ENCODE measurements around the gene JOSD2.

Gene JOSD2, protein sequence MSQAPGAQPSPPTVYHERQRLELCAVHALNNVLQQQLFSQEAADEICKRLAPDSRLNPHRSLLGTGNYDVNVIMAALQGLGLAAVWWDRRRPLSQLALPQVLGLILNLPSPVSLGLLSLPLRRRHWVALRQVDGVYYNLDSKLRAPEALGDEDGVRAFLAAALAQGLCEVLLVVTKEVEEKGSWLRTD

DNA sequence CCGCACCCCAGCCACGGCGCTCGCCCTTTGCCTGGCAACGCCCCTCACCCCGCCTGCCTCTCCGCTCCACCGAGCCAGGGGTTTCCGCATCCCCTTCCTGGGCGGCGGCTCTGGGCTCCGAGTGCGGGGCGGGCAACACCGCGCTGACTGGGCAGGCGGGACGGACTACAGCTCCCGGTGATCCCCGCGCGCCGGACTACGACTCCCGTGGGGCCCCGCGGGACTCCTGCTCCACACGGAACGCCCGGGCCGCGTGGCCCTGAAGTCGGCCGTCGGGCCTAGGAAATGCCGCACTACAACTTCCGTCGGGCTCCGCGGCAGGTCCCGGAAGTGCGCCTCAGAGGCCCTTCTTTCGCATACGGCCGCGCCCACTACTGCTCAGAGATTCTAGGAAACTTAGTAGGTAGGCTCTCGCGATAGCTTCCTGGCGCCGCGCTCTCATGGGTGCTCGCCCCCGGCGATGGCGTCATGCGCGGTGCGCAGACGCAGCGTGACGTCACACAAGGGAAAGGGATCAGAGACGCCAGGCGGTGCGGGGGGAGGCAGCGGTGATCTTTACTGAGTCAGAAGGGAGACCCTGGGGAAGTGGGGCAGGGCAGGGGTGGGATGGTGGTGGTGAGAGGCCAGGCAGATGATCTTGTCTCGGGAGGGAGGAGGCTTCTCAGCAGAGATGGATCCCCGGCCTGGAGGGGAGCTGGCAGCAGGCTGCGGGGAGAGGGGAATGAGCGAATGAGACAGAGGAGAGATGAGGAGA, at the start of gene JOSD2:
TSS of gene JOSD2 (minus strand) at position 123 of the 754 bp plus-strand sequence. CDS start 760 bp downstream, outside the sequence.
- intact Hi-C loops (cut with DNase I) = loop anchor here (2.0 kb wide), 1 partner anchor 34 kb away; the partner anchor contains the start of genes EMC10 and GARIN5A
- DNase-seq = peak; percentile 97 to 100 (median 99)

- no peak for DNase-seq
- intact Hi-C loops (cut with DNase I) = no loop called here
These were observed 48.6 kb upstream of the JOSD2 start for GRCh38 chr19:50559636-50560035.

GRCh38 chr19:50558449-50558848, 47.5 kb upstream of the JOSD2 start:
- DNase-seq = no peak
- intact Hi-C loops (cut with DNase I) = no loop called here

DNA sequence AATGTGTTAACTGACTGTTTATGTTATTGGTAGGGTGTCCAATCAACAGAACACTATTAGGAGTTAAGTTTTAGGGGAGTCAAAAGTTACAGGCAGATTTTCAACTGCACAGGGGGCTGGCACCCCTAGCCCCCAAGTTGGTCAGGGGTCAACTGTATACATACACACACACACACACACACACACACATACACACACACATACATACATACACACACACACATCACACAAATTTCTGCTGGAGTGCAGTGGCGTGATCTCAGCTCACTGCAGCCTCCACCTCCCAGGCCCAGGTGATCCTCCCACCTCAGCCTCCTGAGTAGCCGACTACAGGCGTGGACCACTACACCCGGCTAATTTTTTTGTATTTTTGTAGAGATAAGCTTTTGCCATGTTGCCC, 47.0 kb upstream of the JOSD2 start:
- no peak for DNase-seq
- intact Hi-C loops (cut with DNase I) = no loop called here

DNA sequence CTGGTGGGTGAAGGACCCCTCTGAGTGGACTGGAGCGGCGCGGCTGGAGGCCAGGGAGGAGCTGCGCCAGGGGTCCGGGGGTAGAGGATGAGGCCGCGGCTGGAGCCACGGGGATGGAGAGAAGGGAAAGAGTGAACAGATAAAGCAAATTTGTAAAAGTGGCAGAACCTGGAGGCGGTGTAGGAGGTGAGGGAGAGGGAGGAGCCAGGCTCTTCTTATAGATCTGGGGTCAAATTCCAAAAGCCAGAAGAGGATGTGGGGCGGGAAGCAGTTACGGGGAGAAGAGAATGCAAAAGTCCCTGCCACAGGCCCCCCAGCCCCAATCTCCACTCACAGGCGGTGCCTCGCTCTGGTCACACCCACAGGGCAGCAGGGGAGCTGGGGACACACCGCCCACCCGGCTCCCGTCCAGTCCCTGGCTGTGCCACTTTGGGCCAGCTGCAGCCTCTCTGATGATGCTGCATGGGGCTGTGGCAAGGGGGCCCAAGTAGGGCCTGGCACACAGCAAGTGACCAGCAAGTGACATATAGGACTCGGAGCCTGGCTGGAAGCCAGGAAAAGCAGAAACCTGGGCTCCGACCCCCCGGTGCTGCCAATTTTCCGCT, 46.1 kb upstream of the JOSD2 start:
- intact Hi-C loops (cut with DNase I) = no loop called here
- no peak for DNase-seq

DNA sequence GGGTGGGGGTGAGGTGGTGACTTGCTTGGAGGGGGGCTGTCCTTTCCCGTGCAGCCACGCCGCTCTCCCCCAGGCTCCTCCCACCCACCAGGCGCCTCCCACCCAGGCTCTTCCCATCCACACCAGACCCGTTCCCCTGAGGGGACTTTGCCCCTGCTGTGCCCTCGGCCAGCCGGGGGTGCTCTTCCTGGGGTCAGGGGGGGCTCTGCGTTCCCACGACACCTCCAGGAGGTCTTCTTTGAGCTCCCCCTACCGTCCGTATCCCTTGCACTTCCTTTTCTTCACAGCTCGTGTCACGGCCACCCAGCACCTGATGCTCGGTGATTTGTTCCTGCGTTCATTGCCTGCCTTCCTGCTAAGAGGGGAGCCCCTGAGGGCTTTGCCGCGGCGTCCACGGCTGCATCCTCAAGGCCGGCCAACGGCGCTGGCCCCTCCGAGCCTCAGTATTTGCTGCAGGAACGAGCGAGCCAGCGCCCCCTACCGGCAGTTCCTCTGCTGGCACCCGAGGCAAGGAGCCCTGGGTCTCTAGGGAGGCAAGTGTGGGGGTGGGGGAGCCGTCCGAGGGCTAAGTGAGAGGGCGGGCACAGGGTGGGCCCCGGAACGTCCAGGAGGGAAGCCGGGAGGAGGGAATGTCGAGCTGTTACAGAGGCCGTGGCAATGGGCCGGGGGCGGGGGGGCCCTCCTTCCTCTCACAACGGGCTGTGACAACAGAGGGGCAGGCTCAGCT, 45.5 kb upstream of the JOSD2 start:
- intact Hi-C loops (cut with DNase I) = loop anchor here (1.0 kb wide), 1 partner anchor 18 kb away; no protein-coding TSS in a partner anchor
- peak; percentile 76 to 98 (median 90) for DNase-seq

DNA sequence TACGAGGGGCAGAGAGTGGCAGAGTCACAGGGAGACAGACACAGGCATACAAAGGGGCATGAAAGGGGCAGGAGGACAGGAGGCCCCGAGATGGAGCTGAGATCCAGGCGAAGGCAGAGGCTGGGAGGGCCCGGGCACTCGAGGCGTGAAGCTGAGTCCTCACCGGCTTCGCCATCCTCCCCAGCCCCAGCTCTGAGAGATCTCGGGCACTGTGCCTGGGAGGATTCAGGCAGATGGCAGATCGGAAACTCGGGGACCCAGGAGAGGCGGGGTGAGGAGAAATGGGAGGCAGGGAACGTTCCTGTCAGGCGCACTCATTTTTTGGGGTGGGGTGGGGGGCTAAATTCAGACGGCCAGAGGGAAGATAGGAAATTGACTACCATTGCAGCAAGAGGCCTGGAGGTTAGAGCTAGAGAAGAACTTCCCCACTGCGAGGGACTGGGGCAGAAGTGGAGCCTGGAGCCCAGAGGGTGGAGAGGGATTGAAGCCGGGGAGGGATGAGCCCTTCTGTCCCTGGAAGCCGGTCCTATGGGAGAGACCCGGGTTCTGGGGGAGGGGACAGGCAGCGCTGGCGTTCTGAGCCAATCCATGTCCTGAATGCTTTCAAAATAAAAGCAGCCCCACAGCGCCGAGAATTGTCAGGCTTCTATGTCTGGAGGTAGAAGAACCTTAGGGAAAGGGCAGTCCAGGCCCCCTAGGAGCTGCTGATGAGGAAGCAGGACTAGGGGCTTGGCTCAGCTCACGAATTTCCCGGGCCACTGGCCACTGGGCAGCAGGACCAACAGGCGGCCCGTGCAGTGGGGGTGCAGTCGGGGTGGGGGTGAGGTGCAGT, 44.7 kb upstream of the JOSD2 start:
- intact Hi-C loops (cut with DNase I) = loop anchor here (1.0 kb wide), 1 partner anchor 17 kb away; no protein-coding TSS in a partner anchor
- peak in 5 of 10 donors; percentile 51 to 93 (median 89) for DNase-seq

DNA sequence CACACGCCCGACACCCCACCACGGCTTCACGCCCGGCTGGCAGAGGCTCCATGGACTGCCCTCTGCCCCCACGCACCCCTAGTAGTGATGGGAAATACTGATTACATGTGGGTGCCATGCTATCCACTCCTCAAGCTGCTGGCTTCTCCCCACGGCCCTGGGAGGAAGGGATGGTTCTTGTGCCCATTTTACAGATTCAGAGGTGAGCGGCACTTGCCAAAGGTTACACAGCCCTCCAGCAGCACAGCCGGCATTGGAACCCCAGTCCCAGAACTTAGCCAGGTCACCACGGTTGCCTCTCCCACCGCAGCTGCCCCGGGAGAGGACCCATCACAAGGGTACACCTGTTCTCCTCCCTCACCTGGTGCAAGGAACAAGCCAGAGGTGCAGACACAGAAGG, 44.0 kb upstream of the JOSD2 start:
- intact Hi-C loops (cut with DNase I) = no loop called here
- DNase-seq = no peak

DNA sequence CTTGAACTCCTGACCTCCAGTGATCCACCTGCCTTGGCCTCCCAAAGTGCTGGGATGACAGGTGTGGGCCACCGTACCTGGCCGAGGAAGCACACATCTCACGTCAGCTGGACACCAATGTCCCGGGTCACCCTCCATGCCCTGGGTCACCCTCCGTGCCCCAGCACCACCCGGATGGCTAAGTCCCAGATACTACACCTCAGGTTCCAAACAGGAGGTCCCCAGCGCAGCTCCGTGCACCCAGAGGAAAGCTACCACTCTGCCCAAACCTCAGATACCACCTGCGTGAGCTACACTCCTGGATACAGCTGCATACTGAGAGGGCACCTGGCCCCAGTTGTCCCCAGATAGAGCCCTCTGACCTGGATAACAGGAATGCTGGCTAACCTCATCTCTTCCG, 43.2 kb upstream of the JOSD2 start:
- intact Hi-C loops (cut with DNase I) = no loop called here

GRCh38 chr19:50553134-50553703, 42.2 kb upstream of the JOSD2 start:
- intact Hi-C loops (cut with DNase I) = no loop called here
- peak in 1 of 10 donors; percentile 55 for DNase-seq

More for the DNA sequence above, 43.2 kb upstream of the JOSD2 start:
- peak in 1 of 10 donors; percentile 50 for DNase-seq

GRCh38 chr19:50552540-50552939, 41.5 kb upstream of the JOSD2 start:
- intact Hi-C loops (cut with DNase I) = no loop called here
- no peak for DNase-seq

GRCh38 chr19:50551715-50552187, 40.8 kb upstream of the JOSD2 start:
- intact Hi-C loops (cut with DNase I) = no loop called here
- DNase-seq = peak in 9 of 10 donors; percentile 53 to 92 (median 66)

- intact Hi-C loops (cut with DNase I) = no loop called here
- peak in 1 of 10 donors; percentile 46 for DNase-seq
These were observed 40.2 kb upstream of the JOSD2 start for GRCh38 chr19:50551034-50551714.

DNA sequence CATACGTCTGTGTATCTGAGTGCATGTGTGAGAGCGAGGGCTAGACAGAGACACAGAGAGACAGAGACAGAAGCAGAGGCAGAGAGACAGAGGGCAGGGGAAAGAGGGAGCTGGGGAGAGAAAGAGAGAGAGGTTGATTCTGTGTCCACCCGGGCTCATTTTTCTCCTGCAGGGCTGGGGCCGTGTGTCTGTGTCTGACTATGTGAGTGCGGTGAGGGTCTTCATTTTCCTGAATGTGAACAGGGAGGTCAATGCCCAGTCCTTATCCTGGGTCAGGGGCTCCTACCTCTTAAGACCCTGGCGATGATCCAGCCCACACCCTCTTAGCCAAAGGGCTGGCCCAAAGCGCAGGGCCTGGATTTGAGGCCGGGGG, 39.6 kb upstream of the JOSD2 start:
- DNase-seq = peak in 1 of 10 donors; percentile 83
- intact Hi-C loops (cut with DNase I) = no loop called here

- DNase-seq = peak in 1 of 10 donors; percentile 71
- intact Hi-C loops (cut with DNase I) = loop anchor here (10.0 kb wide), 1 partner anchor 55 kb away; no protein-coding TSS in a partner anchor
These were observed 39.1 kb upstream of the JOSD2 start for GRCh38 chr19:50549927-50550593.

GRCh38 chr19:50549059-50549926, 38.3 kb upstream of the JOSD2 start:
- peak in 2 of 10 donors; percentile 52 to 90 for DNase-seq

More at GRCh38 chr19:50549059-50549926, 38.3 kb upstream of the JOSD2 start:
- intact Hi-C loops (cut with DNase I) = loop anchor here (10.0 kb wide), 1 partner anchor 54 kb away; no protein-coding TSS in a partner anchor

Data from posterior cingulate gyrus (tissue), 11 donors.